Astrocyte (in vitro differentiated cells and primary cell): ENCODE results near the gene DISP1. TPM values are rescaled to one million over a fixed set of nuclear protein-coding genes. Genes with fewer than 3 reads are reported as not detected.

Experiments used
- DNase-seq: peaks from one replicate; pipeline ENCODE4 v3.0.0-alpha.2; 2010; ENCODE audit warnings: low read depth
- FAIRE-seq: peaks from 2 replicates; lab custom pipeline; 2011; peaks lifted over from hg19 to GRCh38; lab: Jason Lieb, UNC
- H2AFZ ChIP-seq: 2 replicates; pipeline ENCODE4 v1.6.0; 2012; ENCODE audit warnings: low read depth, low read length, inconsistent platforms
- H3K27ac ChIP-seq: 2 replicates; pipeline ENCODE4 v1.5.1; 2011; ENCODE audit warnings: low read depth, low read length, inconsistent platforms
- H3K27me3 ChIP-seq: 2 replicates; pipeline ENCODE4 v1.6.0; 2011; ENCODE audit warnings: low read length, inconsistent platforms; ENCODE audit not compliant: insufficient read depth
- H3K36me3 ChIP-seq: 2 replicates; pipeline ENCODE4 v1.5.1; 2011; ENCODE audit warnings: low read length, inconsistent platforms; ENCODE audit not compliant: insufficient read depth
- H3K4me1 ChIP-seq: 2 replicates; pipeline ENCODE4 v1.5.1; 2011; ENCODE audit warnings: low read length, inconsistent platforms; ENCODE audit not compliant: insufficient read depth
- H3K4me2 ChIP-seq: 2 replicates; pipeline ENCODE4 v1.6.0; 2012; ENCODE audit warnings: low read length, inconsistent platforms
- H3K4me3 ChIP-seq: 2 replicates; pipeline ENCODE4 v1.5.1; 2011; ENCODE audit warnings: low read depth, mild to moderate bottlenecking, low read length, inconsistent platforms; ENCODE audit not compliant: insufficient read depth
- H3K79me2 ChIP-seq: 2 replicates; pipeline ENCODE4 v1.6.0; 2012; ENCODE audit warnings: mild to moderate bottlenecking, low read length, inconsistent platforms; ENCODE audit not compliant: insufficient read depth
- H3K9ac ChIP-seq: 2 replicates; pipeline ENCODE4 v1.6.0; 2012; ENCODE audit warnings: mild to moderate bottlenecking, low read length, inconsistent platforms
- H3K9me3 ChIP-seq: 2 replicates; pipeline ENCODE4 v1.5.1; 2012; ENCODE audit warnings: low read depth, mild to moderate bottlenecking, low read length, inconsistent platforms; ENCODE audit not compliant: insufficient read depth
- H4K20me1 ChIP-seq: 2 replicates; pipeline ENCODE4 v1.6.0; 2012; ENCODE audit warnings: low read length, inconsistent platforms; ENCODE audit not compliant: insufficient read depth
- H3K27ac Mint-ChIP-seq: one replicate; pipeline ENCODE4 v1.8.0; 2021; ENCODE audit warnings: mild to moderate bottlenecking, mixed read lengths; ENCODE audit not compliant: unreplicated experiment
- H3K27me3 Mint-ChIP-seq: one replicate; pipeline ENCODE4 v1.8.0; 2021; ENCODE audit warnings: low read depth, mixed read lengths; ENCODE audit not compliant: unreplicated experiment
- H3K36me3 Mint-ChIP-seq: one replicate; pipeline ENCODE4 v1.8.0; 2021; ENCODE audit warnings: low read depth, mixed read lengths; ENCODE audit not compliant: unreplicated experiment
- H3K4me1 Mint-ChIP-seq: one replicate; pipeline ENCODE4 v1.8.0; 2021; ENCODE audit warnings: low read depth, mixed read lengths; ENCODE audit not compliant: unreplicated experiment
- H3K4me3 Mint-ChIP-seq: one replicate; pipeline ENCODE4 v1.8.0; 2021; ENCODE audit warnings: mild to moderate bottlenecking, moderate library complexity, mixed read lengths; ENCODE audit not compliant: unreplicated experiment
- H3K9me3 Mint-ChIP-seq: one replicate; pipeline ENCODE4 v1.8.0; 2021; ENCODE audit warnings: mild to moderate bottlenecking, mixed read lengths; ENCODE audit not compliant: unreplicated experiment
- CTCF ChIP-seq: IDR thresholded peaks from 2 replicates; pipeline ENCODE4 v1.5.1; 2011; ENCODE audit warnings: low read depth, mild to moderate bottlenecking, inconsistent platforms, low read length, moderate library complexity; ENCODE audit not compliant: insufficient read depth
- EZH2 ChIP-seq: IDR thresholded peaks from 2 replicates; pipeline ENCODE4 v1.6.1; 2012; ENCODE audit warnings: mild to moderate bottlenecking, low read length, inconsistent platforms; ENCODE audit not compliant: insufficient read depth
- total RNA-seq: library from RNA; stranded (reverse); gene quantifications from 2 replicates; pipeline ENCODE4 v1.2.1, GENCODE V29; 2021

DISP1 gene
- total RNA-seq, 1 donor from 2014 or later = 4.1 TPM

- no peaks in the 10 kb centered on the region for H3K27me3 ChIP-seq
- no peak for FAIRE-seq
- peaks cover 7% of the 10 kb centered on the region for H4K20me1 ChIP-seq
- no peaks in the 10 kb centered on the region for H3K36me3 Mint-ChIP-seq
- no peak for DNase-seq
- H3K9me3 ChIP-seq = no peaks in the 10 kb centered on the region
- H3K4me1 Mint-ChIP-seq = peaks cover 26% of the 10 kb centered on the region
- peaks cover 27% of the 10 kb centered on the region for H3K4me1 ChIP-seq
- no peak overlapping the region for H2AFZ ChIP-seq
- H3K27ac Mint-ChIP-seq = no peak overlapping the region
- no peak overlapping the region for H3K4me3 ChIP-seq
- no peak overlapping the region for H3K27ac ChIP-seq
- H3K79me2 ChIP-seq = peaks cover 77% of the 10 kb centered on the region
- TF ChIP-seq EZH2 = no peak
- no peak for TF ChIP-seq CTCF
- no peak overlapping the region for H3K4me3 Mint-ChIP-seq
- no peaks in the 10 kb centered on the region for H3K36me3 ChIP-seq
- H3K9ac ChIP-seq = no peak overlapping the region
- no peaks in the 10 kb centered on the region for H3K27me3 Mint-ChIP-seq
- H3K9me3 Mint-ChIP-seq = no peaks in the 10 kb centered on the region
- no peak overlapping the region for H3K4me2 ChIP-seq
Measured at GRCh38 chr1:222820171-222820712, 5.4 kb downstream of the DISP1 start.

GRCh38 chr1:222821239-222821638 is 6.4 kb downstream of the DISP1 start:
- H3K27ac Mint-ChIP-seq = no peak overlapping the region

More at GRCh38 chr1:222821239-222821638, 6.4 kb downstream of the DISP1 start:
- Histone ChIP-seq H3K4me3 (no peak overlapping the region), H3K79me2 (peaks cover 72% of the 10 kb centered on the region), H3K4me1 (peaks cover 24% of the 10 kb centered on the region), H3K27me3 (no peaks in the 10 kb centered on the region), H2AFZ (no peak overlapping the region), H3K9ac (no peak overlapping the region), H3K4me2 (no peak overlapping the region), H3K36me3 (no peaks in the 10 kb centered on the region), H3K9me3 (no peaks in the 10 kb centered on the region), H4K20me1 (peaks cover 13% of the 10 kb centered on the region), H3K27ac (no peak overlapping the region)
- H3K4me3 Mint-ChIP-seq = no peak overlapping the region
- TF ChIP-seq EZH2 (no peak), CTCF (no peak)
- H3K9me3 Mint-ChIP-seq = no peaks in the 10 kb centered on the region
- H3K4me1 Mint-ChIP-seq = peaks cover 28% of the 10 kb centered on the region
- no peak for FAIRE-seq
- no peaks in the 10 kb centered on the region for H3K27me3 Mint-ChIP-seq
- H3K36me3 Mint-ChIP-seq = no peaks in the 10 kb centered on the region
- DNase-seq = peak; percentile 27
